Suprapubic skin (tissue), 4 donors: ENCODE data around the gene FOXS1. TPM values are rescaled to one million over a fixed set of nuclear protein-coding genes. Genes with fewer than 3 reads are reported as not detected.

Experiments
- DNase-seq, 2 donors: peaks; one replicate each; pipeline ENCODE4 v3.0.0-alpha.2; 2019; ENCODE audit warnings: low spot score in 2 of 2
- H3K27ac ChIP-seq: fragments of 200-600 bp; sonication (generic); one replicate; pipeline ENCODE4 v1.5.1; 2019
- H3K27me3 ChIP-seq: fragments of 200-600 bp; sonication (generic); one replicate; pipeline ENCODE4 v1.5.1; 2019
- H3K36me3 ChIP-seq: fragments of 200-600 bp; sonication (generic); one replicate; pipeline ENCODE4 v1.5.1; 2019
- H3K4me1 ChIP-seq: fragments of 200-600 bp; sonication (generic); one replicate; pipeline ENCODE4 v1.5.1; 2019
- H3K4me3 ChIP-seq: fragments of 200-600 bp; sonication (generic); one replicate; pipeline ENCODE4 v1.5.1; 2019; ENCODE audit warnings: mild to moderate bottlenecking
- H3K9me3 ChIP-seq: fragments of 200-600 bp; sonication (generic); one replicate; pipeline ENCODE4 v1.5.1; 2019
- CTCF ChIP-seq, 2 donors: fragments of 200-600 bp in 1 of 2; fragments of 450-650 bp in 1 of 2; sonication (generic) in 1 of 2; IDR thresholded peaks; one replicate each; pipeline ENCODE4 v1.5.1; 2016 to 2019; ENCODE audit warnings: antibody characterized with exemption in 2 of 2, mild to moderate bottlenecking in 1 of 2, moderate library complexity in 1 of 2
- EP300 ChIP-seq: sonication (generic); formaldehyde crosslinking; IDR thresholded peaks from one replicate; pipeline ENCODE4 v1.6.1; 2017; ENCODE audit warnings: antibody characterized with exemption
- POLR2A ChIP-seq, 2 donors: fragments of 450-650 bp; IDR thresholded peaks; one replicate each; pipeline ENCODE4 v1.6.1; 2017; ENCODE audit warnings: antibody characterized with exemption in 2 of 2, mild to moderate bottlenecking in 2 of 2, moderate library complexity in 2 of 2
- POLR2AphosphoS5 ChIP-seq, 3 donors: sonication (generic); formaldehyde crosslinking; IDR thresholded peaks; one replicate each; pipeline ENCODE4 v1.6.1; 2017; ENCODE audit warnings: antibody characterized with exemption in 3 of 3
- WGBS: methylation state at CpG from one replicate; pipeline ENCODE4 v1.1.5; 2018; 5-methylcytosine and 5-hydroxymethylcytosine counted together
- total RNA-seq, 4 donors: library from RNA; depleted of rRNA; stranded (reverse); fragments of >200 nt; gene quantifications; one replicate each; pipeline ENCODE4 v1.1.0, GENCODE V29; 2016

The FOXS1 gene
- total RNA-seq, 4 donors from 2014 or later: not detected

DNA sequence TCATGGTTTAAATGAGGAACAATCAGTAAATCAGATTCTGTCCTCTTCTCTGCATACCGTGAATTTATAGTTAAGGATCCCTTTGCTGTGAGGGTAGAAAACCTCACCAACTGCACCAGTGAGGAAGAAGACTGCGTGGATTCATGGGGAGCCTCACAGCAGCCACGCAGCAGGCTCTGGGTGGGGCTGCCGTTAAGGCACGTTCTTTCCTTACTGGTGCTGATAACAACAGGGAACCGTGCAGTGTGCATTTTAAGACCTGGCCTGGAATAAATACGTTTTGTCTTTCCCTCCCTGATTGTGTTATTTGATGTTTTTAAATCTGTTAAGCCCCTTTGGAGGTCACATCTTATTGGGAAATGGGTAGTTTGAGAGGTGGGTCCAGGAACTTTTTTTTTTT, 43.9 kb downstream of the FOXS1 start:
- WGBS: 88% methylated on average over 7 of the region's 7 CpGs
- no peak overlapping the region for H3K27ac ChIP-seq
- DNase-seq: no peak
- no peak overlapping the region for H3K4me3 ChIP-seq
- TF ChIP-seq POLR2A (IDR thresholded peaks at IDR 0.05) (no peak), POLR2AphosphoS5 (IDR thresholded peaks at IDR 0.05) (no peak), CTCF (IDR thresholded peaks at IDR 0.05) (no peak), EP300 (no peak)
- no peaks in the 10 kb centered on the region for H3K4me1 ChIP-seq
- H3K36me3 ChIP-seq: no peaks in the 10 kb centered on the region
- no peaks in the 10 kb centered on the region for H3K9me3 ChIP-seq
- H3K27me3 ChIP-seq: no peaks in the 10 kb centered on the region

- TF ChIP-seq POLR2A (IDR thresholded peaks at IDR 0.05) (no peak), CTCF (IDR thresholded peaks at IDR 0.05) (no peak), EP300 (no peak), POLR2AphosphoS5 (IDR thresholded peaks at IDR 0.05) (no peak)
- DNase-seq: no peak
Measured at GRCh38 chr20:31797364-31797763, 48.0 kb downstream of the FOXS1 start.

More at GRCh38 chr20:31797364-31797763, 48.0 kb downstream of the FOXS1 start:
- H3K9me3 ChIP-seq: no peaks in the 10 kb centered on the region
- no peaks in the 10 kb centered on the region for H3K4me1 ChIP-seq
- no peak overlapping the region for H3K27ac ChIP-seq
- H3K27me3 ChIP-seq: no peaks in the 10 kb centered on the region
- 90% methylated on average over 3 of the region's 3 CpGs for WGBS
- H3K4me3 ChIP-seq: no peak overlapping the region
- H3K36me3 ChIP-seq: no peaks in the 10 kb centered on the region

Other genes with a start within 250 kb of the FOXS1 start
- 100 to 1,000 TPM; 335 to 766 (median 507) TPM for gene ID1, start 240.3 kb downstream of the FOXS1 start, total RNA-seq
- 1 to 10 TPM in 1 of 4 donors, not detected in 3; 2.7 TPM for gene COX4I2, start 207.7 kb downstream of the FOXS1 start, total RNA-seq
- gene BCL2L1, start 122.7 kb downstream of the FOXS1 start, total RNA-seq: 100 to 1,000 TPM; 104 to 120 (median 107) TPM
- gene TPX2, start 106.3 kb downstream of the FOXS1 start, total RNA-seq: 10 to 100 TPM in 2 of 4 donors, 1 to 10 TPM in 2; 4.4 to 11.2 (median 9.7) TPM
- not detected for gene MYLK2, start 26.2 kb downstream of the FOXS1 start, total RNA-seq
- gene DUSP15, start 24.9 kb upstream of the FOXS1 start, total RNA-seq: 1 to 10 TPM in 3 of 4 donors, not detected in 1; 1.1 to 2.4 (median 1.1) TPM
- under 1 TPM in 2 of 4 donors, not detected in 2; 0.49 to 0.68 TPM for gene TTLL9, start 25.0 kb upstream of the FOXS1 start, total RNA-seq
- gene PDRG1, start 106.4 kb upstream of the FOXS1 start, total RNA-seq: 10 to 100 TPM in 1 of 4 donors, 1 to 10 TPM in 3; 5.1 to 12.3 (median 7.8) TPM
- not detected for gene XKR7, start 122.5 kb upstream of the FOXS1 start, total RNA-seq
- 1 to 10 TPM in 3 of 4 donors, under 1 TPM in 1; 0.62 to 3.4 (median 1.4) TPM for gene CCM2L, start 164.8 kb upstream of the FOXS1 start, total RNA-seq
- 1 to 10 TPM; 5.0 to 10.0 (median 6.6) TPM for gene HCK, start 206.6 kb upstream of the FOXS1 start, total RNA-seq